Measurements from ENCODE around the gene MED29.

Gene MED29

DNA sequence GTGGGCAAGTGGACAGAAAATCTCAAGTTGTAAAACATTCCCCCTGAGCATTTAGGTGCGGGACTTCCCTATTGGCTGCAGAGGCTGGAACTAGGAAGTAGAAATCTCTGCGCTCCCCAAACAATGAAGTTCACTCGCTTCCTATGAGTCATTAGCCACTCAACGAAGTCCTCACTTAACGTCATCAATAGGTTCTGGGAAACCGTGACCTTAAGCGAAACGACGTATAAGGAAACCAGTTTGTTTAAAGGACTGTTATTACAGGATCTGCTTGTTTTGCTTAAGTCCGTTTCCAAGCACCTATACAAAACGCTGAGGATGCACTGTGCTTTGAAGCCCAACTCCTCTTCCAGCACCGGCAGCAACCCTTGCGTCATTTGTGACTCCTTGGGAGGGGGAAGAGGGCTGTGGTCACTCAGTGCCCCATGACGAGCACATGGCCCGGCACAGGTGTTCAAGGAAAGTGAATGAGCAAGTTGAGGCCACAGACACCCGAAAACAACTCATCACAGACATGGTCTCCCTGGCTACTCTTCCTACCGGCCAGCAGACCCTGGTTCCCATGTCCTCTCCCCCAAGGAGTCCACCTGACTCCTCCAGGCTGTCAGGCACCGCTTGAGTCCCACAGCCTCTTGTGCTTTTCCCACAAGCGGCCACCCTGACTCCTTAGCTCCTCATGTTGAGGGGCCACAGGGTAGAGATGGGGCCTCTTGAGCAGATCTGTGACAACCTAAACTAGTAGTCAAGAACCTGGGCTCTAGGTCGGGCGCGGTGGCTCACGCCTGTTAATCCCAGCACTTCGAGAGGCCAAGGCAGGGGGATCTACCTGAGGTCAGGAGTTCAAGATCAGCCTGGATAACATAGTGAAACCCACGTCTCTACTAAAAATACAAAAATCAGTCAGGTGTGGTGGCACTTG lies 39.8 kb downstream of the MED29 start:
- DNase-seq (ENCODE audit: low read depth, low spot score) = no peak

DNA sequence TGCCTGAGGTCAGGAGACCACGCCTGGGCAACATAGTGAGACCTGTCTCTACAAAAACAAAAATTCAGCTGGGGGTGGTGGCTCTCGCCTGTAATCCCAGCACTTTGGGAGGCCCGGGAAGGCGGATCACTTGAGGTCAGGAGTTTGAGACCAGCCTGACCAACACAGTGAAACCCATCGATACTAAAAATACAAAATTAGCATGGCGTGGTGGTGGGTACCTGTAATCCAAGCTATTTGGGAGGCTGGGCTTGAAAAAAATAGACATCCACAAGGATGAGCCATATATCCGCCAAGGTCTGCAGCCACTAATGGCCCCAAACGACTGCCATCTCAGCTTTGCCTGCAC lies 41.5 kb downstream of the MED29 start:
- DNase-seq (ENCODE audit: low read depth, low spot score) = no peak

DNA sequence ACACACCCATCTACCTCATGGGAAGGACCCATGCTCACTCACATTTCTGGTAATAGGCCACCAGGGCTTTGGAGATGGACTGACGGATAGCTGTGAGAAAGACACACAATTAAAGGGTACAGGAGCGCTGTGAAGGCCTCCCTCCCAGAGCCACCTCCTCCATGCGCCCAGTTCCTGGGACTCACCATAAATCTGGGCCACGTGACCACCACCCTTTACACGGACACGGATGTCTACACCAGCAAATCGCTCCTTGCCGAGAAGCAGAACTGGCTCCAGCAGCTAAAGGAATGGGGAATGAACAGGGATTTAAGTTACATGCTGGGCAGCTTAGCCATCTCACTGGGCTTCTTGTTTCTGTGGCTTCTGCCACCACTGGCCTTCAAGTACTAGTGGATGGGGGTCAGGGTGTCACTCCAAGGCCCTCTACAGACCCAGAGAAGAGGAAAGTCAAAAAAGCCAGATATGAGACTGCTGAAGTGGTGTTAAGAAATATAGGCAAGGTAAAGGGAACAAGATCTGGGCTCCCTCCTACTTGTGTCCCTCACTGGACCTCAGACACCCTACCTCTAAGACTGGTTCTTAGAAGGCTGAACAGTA lies 42.4 kb downstream of the MED29 start:
- DNase-seq (ENCODE audit: low read depth, low spot score) = no peak

DNA sequence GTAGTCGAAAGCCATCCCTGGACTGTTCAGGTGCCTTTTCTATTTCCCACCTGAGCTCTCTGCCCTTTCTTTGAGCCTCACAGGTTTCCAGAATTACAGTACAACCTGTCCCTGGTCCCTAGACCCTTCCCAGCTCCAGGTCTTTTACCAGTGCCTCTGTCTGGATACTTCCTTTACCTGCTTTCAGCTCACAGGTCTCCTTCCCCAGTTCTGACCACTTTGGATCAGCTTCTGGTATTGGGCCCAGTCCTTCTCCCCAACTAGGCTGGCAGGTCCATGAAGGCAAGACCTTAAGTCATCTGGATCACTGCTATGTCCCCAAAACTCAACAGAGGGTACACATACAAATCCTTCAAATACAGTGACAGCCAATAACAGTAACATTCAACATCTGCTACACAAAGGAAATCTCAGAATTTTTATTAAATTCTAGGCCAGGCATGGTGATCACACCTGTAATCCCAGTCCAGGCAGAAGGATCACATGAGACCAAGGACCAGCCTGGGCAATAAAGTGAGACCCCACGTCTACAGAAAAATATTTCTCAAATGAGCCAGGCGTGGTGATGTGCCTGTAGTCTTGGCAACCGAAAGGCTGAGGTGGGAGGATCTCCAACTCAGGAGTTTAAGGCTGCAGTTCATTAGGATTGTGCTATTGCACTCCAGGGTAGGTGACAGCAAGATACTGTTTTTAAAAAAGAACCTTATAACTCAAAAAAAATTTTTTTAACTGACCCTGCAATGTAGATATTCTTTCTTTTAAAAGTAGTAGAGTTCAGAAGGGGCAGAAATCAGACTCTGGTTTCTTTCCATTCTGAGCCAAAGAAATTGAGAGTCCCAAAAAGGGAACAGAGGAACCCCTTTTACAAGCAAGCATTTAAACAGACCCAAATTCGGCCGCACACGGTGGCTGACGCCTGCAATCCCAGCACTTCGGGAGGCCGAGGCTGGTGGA lies 43.2 kb downstream of the MED29 start:
- no peak for DNase-seq (ENCODE audit: low read depth, low spot score)

DNA sequence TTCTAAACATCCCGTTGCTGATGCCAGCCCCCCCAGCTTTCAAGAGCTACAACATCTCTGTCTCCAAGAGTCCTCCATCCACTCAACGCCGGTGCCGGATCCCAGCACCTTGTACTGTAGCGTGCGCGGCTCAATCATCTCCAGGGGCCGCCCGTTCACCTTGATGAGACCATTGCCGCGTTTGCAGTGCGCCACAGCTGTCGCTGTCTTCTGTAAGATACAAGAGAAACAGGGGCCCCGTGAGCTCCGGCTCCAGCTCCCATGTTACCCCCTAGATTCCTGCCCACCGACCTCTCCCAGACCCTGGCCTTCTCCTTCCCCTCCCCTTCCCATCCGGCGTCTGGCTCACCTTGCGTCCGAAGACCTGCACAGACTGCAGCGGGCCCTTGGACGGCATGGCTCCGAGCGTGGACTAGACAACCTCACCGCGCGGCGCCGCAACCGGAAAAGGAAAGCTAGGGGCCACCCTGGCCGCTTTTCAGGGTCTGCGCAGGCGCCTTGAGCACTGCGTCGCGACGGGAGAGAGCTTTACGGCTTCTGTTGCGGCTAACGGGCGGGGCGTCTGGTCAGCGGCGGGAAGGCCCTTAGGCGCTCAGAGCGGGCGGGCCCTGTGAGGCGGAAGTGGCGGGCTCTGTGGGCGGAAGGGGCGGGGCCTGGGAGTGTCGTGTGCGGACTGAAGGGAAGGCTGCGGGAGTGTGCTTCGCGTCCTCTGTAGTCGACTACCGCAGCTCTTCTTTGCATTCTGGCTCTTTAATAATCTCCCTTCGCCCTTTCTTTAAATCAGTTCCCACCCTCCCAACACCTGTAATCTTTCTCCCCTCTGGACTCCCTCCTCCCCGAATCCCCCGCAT lies 44.5 kb downstream of the MED29 start, which contains the start of gene RPS16:
Gene RPS16 (minus strand): TSS at position 451 of the 851 bp plus-strand sequence. CDS start 54 bp downstream, at position 397.
- DNase-seq (ENCODE audit: low read depth, low spot score) = no peak

DNA sequence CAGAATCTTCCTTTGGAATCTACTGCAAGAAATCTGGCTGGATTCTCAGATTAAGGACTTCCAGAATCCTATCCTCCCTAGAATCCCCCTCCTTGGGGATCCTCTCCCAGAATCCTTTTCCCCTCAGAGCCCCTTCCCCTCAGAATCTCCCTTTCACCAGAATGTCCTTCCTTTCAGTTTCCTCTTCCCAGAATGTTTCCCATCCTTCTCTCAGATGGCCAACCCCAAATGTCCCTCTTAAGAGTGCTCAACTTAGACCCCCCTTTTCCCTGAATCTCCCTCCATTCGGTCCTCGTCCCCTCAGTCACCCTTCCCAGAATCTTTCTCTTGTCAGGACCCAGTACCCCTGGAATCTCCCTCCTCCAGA lies 45.2 kb downstream of the MED29 start:
- DNase-seq (ENCODE audit: low read depth, low spot score) = no peak

DNA sequence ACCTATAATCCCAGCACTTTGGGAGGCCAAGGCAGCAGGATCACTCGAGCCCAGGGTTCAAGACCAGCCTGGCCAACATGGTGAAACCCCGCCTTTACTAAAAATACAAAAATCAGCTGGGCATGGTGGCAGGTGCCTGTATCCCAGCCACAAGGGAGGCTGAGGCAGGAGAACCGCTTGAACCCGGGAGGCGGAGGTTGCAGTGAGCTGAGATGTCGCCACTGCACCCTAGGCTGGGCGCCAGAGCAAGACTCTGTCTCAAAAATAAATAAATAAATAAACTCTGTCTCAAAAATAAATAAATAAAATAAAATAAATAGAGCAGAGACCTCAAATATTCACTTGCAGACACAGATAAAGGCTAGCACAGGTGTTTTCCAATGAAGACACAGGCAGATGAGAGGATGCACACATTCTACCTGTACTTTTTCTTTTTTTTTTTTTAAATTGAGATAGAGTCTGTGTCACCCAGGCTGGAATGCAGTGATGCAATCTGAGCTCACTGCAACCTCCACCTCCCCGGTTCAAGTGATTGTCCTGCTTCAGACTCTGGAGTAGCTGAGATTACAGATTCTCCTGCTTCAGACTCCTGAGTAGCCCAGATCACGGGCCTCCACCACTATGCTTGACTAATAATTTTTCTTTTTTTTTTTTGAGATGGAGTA lies 47.2 kb downstream of the MED29 start:
- no peak for DNase-seq (ENCODE audit: low read depth, low spot score)

DNA sequence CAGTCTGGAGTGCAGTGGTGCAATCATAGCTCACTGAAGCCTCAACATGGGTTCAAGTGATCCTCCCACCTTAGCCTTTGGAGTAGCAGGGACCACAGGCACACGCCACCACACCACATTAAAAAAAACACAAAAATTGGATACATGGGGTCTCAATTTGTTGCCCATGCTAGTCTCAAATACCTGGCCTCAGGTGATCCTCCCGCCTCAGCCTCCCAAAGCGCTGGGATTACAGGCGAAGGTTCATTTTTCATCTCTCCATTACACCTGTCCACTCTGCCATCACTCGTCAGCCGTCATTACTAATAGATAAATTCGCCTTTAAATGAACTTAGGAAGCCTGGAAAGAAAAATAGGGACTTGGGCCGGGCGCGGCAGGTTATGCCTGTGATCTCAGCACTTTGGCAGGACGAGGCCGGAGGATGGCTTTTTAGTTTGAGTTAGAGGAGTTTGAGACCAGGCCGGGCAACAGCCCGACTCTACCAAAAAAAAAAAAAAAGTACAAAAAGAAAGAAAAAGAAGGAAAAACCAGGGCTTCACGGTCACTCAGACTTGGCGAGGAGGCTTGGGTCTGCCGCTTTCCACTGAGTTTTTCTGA lies 53.5 kb downstream of the MED29 start:
- no peak for DNase-seq (ENCODE audit: low read depth, low spot score)

DNA sequence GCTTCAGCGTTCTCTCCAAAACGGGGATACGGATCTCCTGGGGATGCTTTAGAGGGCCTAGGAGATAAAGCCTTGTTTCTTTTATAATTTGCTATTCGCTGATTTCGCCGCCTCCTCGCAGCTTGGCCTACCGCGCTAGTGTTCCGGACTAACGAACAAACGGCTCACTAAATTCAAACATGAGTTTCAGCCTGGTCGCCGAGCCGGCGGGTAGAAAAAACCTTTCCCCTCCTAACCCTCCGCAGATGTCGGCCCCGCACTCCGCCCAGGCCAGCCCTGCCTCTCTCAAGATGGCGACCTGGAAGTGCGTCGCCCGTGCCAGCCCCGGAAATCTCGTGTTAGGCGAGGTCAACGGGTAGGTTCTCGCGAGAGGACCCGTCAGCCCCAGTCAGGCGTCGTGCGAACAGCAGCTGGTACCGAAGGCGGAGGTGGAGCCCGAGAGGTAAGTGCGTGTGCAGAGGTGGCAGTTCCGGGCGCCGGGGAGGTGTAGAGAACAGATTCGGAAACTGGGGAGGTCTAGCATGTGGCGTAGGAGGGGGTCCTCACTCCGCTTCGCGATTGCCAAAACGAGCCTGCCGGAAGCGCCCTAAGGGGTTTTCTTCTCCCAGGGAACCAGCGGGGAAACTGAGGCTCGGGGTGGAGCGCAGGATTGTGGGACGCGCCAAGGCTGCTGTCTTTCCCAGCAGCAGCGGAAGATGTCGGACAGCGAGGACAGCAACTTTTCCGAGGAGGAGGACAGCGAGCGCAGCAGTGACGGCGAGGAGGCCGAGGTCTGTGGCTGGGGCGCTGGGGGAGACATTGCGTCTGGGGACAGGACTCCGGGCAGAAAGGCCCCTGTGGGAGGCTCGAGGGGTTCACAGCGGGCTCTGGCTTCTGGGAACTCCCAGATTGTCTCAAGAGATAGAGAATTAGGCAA lies 54.3 kb downstream of the MED29 start, which contains the start of gene SUPT5H:
Gene SUPT5H (plus strand): TSS at position 387 of the 916 bp plus-strand sequence. CDS start 309 bp downstream, at position 696.
- peak; percentile 93 for DNase-seq (ENCODE audit: low read depth, low spot score)

DNA sequence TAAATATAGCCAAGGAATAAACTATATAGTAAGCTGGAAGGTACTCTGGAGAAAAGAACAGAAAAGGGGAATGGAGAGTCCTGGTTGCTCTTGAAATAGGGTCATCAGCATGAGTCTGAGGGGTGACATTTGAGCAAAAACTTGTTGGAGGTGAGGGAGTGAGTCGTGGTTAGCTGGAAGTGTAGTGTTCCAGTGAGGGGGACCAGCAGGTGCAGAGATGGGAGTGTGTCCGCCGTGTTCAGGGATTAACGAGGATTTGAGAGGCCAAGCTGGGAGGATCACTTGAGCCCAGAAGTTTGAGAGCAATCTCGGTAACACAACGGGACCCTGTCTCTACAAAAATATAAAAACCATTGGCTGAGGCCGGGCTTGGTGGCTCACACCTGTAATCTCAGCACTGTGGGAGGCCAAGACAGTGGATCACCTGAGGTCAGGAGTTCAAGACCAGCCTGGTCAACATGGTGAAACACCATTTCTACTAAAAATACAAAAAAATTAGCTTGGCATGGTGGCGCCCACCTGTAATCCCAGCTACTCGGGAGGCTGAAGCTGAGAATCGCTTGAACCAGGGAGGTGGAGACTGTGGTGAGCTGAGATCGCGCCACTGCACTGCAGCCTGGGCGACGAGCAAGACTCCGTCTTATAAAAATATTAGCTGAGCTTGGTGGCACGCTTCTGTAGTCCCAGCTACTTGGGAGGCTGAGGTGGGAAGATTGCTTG lies 55.3 kb downstream of the MED29 start:
- no peak for DNase-seq (ENCODE audit: low read depth, low spot score)

DNA sequence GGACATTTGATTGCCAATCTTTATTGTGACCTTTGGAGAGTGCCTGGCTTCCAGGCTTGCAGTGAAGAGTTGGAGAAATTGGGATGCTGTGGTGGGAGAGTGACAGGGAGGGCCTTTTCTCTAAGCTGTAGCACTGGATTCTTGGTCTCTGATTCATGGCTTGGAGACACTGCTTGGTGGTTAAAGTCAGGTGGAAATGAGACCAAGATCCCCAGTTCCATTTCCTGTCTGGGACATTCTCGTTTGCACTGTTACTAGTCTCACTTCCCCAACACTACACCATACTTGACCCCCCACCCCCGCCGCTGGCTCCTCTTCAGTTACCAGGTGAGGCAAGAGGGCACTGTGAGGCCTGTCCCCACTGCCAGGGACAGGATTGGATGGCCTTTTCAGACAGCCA lies 57.1 kb downstream of the MED29 start:
- DNase-seq (ENCODE audit: low read depth, low spot score) = no peak

DNA sequence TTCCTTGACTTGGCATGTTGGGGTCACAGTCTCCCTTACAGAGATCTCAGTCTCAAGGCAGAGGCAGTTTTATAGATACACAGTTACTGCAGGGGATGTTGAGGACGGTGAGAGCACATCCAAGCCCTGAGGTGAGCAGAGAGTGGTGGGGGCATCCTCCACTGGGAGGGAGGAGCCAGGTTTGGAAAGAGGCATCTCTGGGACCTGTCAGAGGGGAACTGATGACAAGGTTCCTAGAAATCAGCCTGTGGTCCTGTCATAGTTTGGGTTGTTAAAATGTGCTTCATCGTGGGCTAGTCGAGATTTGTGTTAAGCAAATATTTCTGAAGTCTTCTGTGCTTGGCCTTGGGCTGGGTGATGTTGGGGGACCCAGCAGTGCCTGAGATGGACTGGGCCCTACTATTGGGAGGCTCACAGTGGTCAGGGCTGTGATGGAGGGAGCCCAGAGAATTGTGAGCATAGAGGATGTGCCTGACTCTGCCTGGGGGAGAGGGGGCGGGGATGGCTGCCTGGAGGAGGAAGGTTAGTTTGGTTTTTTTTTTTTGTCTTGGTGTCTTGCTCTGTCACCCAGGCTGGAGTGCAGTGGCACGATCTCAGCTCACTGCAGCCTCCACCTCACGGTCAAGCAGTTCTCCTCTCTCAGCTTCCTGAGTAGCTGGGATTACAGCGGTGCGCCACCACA lies 58.1 kb downstream of the MED29 start:
- DNase-seq (ENCODE audit: low read depth, low spot score) = no peak
